Activated CD4-positive, alpha-beta T cell treated with anti-CD3 and anti-CD28 coated beads, Interleukin-2, amount 10 ng/mL, durations not matched to agents 7 days and 5 days (primary cell): ENCODE results near the gene ZSCAN21. TPM values are rescaled to one million over a fixed set of nuclear protein-coding genes. Genes with fewer than 3 reads are reported as not detected.
A peak's percentile ranks its signal among the peaks of the same experiment; 100 is the strongest.

Experiments used
- CTCF ChIA-PET: fragments of 350-600 bp; sonication (Branson Sonifier 250); formaldehyde crosslinking; loops from one replicate; lab custom pipeline; 2021; ENCODE audit warnings: antibody characterized with exemption; lab: Charles Lee
- POLR2A ChIA-PET: fragments of 350-600 bp; sonication (Branson Sonifier 250); formaldehyde crosslinking; loops from one replicate; lab custom pipeline; 2021; ENCODE audit warnings: antibody characterized with exemption; lab: Charles Lee
- DNase-seq: peaks from one replicate; pipeline ENCODE4 v3.0.0-alpha.2; 2020
- H3K27ac Mint-ChIP-seq: one replicate; pipeline ENCODE4 v1.8.0; 2021; ENCODE audit warnings: mild to moderate bottlenecking, moderate library complexity, mixed read lengths
- H3K27me3 Mint-ChIP-seq: one replicate; pipeline ENCODE4 v1.8.0; 2021; ENCODE audit warnings: mixed read lengths
- H3K36me3 Mint-ChIP-seq: one replicate; pipeline ENCODE4 v1.8.0; 2021; ENCODE audit warnings: low read depth, mixed read lengths
- H3K4me1 Mint-ChIP-seq: one replicate; pipeline ENCODE4 v1.8.0; 2021; ENCODE audit warnings: mixed read lengths
- H3K4me3 Mint-ChIP-seq: one replicate; pipeline ENCODE4 v1.8.0; 2021; ENCODE audit warnings: mild to moderate bottlenecking, moderate library complexity, mixed read lengths
- H3K9me3 Mint-ChIP-seq: one replicate; pipeline ENCODE4 v1.8.0; 2021; ENCODE audit warnings: mixed read lengths
- total RNA-seq, 2 experiments: library from RNA; stranded (reverse); gene quantifications; one replicate each; pipeline ENCODE4 v1.2.3, GENCODE V29; 2021

ZSCAN21 gene
- total RNA-seq, 2 experiments from 2014 or later = 6.6 to 9.1 TPM

GRCh38 chr7:100064162-100064561, 14.6 kb downstream of the ZSCAN21 start:
- ChIA-PET CTCF (interaction anchor here (1.1 to 1.3 kb wide), 4 partner anchors 8 to 28 kb away, joined by 3 to 4 read pairs (median 4); no protein-coding TSS in a partner anchor), POLR2A (no interaction called here)
- Mint-ChIP-seq H3K27me3 (no peaks in the 10 kb centered on the region), H3K9me3 (no peaks in the 10 kb centered on the region), H3K4me3 (no peak overlapping the region), H3K4me1 (no peaks in the 10 kb centered on the region), H3K36me3 (peaks cover 31% of the 10 kb centered on the region), H3K27ac (no peak overlapping the region)
- DNase-seq = no peak

- H3K36me3 Mint-ChIP-seq = peaks cover 41% of the 10 kb centered on the region
- H3K27ac Mint-ChIP-seq = no peak overlapping the region
- ChIA-PET POLR2A (no interaction called here), CTCF (interaction anchor here (0.7 kb wide), 1 partner anchor 12 kb away, joined by 3 read pairs; no protein-coding TSS in a partner anchor)
- peaks cover 10% of the 10 kb centered on the region for H3K9me3 Mint-ChIP-seq
- no peaks in the 10 kb centered on the region for H3K4me1 Mint-ChIP-seq
- no peak for DNase-seq
- H3K27me3 Mint-ChIP-seq = no peaks in the 10 kb centered on the region
- no peak overlapping the region for H3K4me3 Mint-ChIP-seq
Observed at GRCh38 chr7:100065452-100066186, 16.0 kb downstream of the ZSCAN21 start.

- no peaks in the 10 kb centered on the region for H3K4me1 Mint-ChIP-seq
- no peaks in the 10 kb centered on the region for H3K27me3 Mint-ChIP-seq
- no peak for DNase-seq
- peaks cover 24% of the 10 kb centered on the region for H3K9me3 Mint-ChIP-seq
- ChIA-PET POLR2A (no interaction called here), CTCF (interaction anchor here (0.6 to 1.1 kb wide), 2 partner anchors 9 to 115 kb away, joined by 4 to 5 read pairs; no protein-coding TSS in a partner anchor)
- no peak overlapping the region for H3K27ac Mint-ChIP-seq
- peaks cover 54% of the 10 kb centered on the region for H3K36me3 Mint-ChIP-seq
- no peak overlapping the region for H3K4me3 Mint-ChIP-seq
Observed at GRCh38 chr7:100066953-100067352, 17.4 kb downstream of the ZSCAN21 start.

GRCh38 chr7:100069991-100070390, 20.4 kb downstream of the ZSCAN21 start:
- ChIA-PET CTCF (interaction anchor here (1.3 kb wide), 1 partner anchor 62 kb away, joined by 4 read pairs; no protein-coding TSS in a partner anchor), POLR2A (no interaction called here)
- H3K4me1 Mint-ChIP-seq = no peaks in the 10 kb centered on the region
- DNase-seq = no peak
- no peak overlapping the region for H3K27ac Mint-ChIP-seq
- H3K36me3 Mint-ChIP-seq = peaks cover 72% of the 10 kb centered on the region
- H3K4me3 Mint-ChIP-seq = no peak overlapping the region
- H3K27me3 Mint-ChIP-seq = no peaks in the 10 kb centered on the region
- H3K9me3 Mint-ChIP-seq = peaks cover 41% of the 10 kb centered on the region

GRCh38 chr7:100071018-100071723, 21.6 kb downstream of the ZSCAN21 start:
- peaks cover 43% of the 10 kb centered on the region for H3K9me3 Mint-ChIP-seq
- H3K27me3 Mint-ChIP-seq = no peaks in the 10 kb centered on the region
- H3K4me3 Mint-ChIP-seq = no peak overlapping the region
- H3K36me3 Mint-ChIP-seq = peaks cover 77% of the 10 kb centered on the region
- H3K4me1 Mint-ChIP-seq = no peaks in the 10 kb centered on the region
- DNase-seq = no peak
- ChIA-PET CTCF (interaction anchor here (0.9 to 1.4 kb wide), 3 partner anchors 13 to 31 kb away, joined by 4 read pairs; partner anchors contain the start of gene AP4M1), POLR2A (no interaction called here)
- no peak overlapping the region for H3K27ac Mint-ChIP-seq

GRCh38 chr7:100072462-100072861, 22.9 kb downstream of the ZSCAN21 start:
- Mint-ChIP-seq H3K4me3 (no peak overlapping the region), H3K27ac (no peak overlapping the region), H3K36me3 (peaks cover 83% of the 10 kb centered on the region), H3K9me3 (peaks cover 45% of the 10 kb centered on the region), H3K4me1 (no peaks in the 10 kb centered on the region), H3K27me3 (no peaks in the 10 kb centered on the region)
- CTCF ChIA-PET = interaction anchor here (1.7 kb wide), 1 partner anchor 8 kb away, joined by 4 read pairs; no protein-coding TSS in a partner anchor
- no peak for DNase-seq
- POLR2A ChIA-PET = no interaction called here

- Mint-ChIP-seq H3K36me3 (peaks cover 78% of the 10 kb centered on the region), H3K27ac (no peak overlapping the region), H3K27me3 (no peaks in the 10 kb centered on the region), H3K4me3 (no peak overlapping the region), H3K9me3 (peaks cover 41% of the 10 kb centered on the region), H3K4me1 (peaks cover 8% of the 10 kb centered on the region)
- ChIA-PET CTCF (interaction anchor here (0.6 kb wide), 1 partner anchor 28 kb away, joined by 5 read pairs; no protein-coding TSS in a partner anchor), POLR2A (no interaction called here)
- DNase-seq = no peak
Observed at GRCh38 chr7:100074841-100075240, 25.3 kb downstream of the ZSCAN21 start.

DNA sequence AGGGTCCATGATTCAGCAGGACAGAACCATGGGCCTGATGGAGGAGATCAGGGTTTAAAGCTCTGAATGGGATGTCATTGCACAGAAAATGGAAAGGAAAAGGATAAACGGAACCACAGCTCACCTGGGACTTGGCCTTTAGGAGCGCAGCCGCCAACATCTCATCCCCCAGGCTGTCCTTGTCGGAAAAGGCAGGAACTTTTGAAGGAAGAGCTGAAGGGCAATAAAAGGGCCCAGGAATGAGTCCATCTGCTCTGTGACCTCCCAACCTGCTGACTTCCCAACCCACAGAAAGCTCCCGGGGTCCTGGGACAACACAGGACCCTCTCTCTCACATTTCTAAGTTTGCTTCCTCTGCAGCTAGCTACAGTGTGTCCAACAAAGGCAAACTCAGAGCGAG, 25.8 kb downstream of the ZSCAN21 start:
- Mint-ChIP-seq H3K36me3 (peaks cover 72% of the 10 kb centered on the region), H3K9me3 (peaks cover 37% of the 10 kb centered on the region), H3K4me3 (no peak overlapping the region), H3K27ac (no peak overlapping the region), H3K4me1 (peaks cover 12% of the 10 kb centered on the region), H3K27me3 (no peaks in the 10 kb centered on the region)
- no peak for DNase-seq
- ChIA-PET CTCF (interaction anchor here (0.6 to 0.9 kb wide), 6 partner anchors 8 to 600 kb away, joined by 3 to 6 read pairs (median 4); no protein-coding TSS in a partner anchor), POLR2A (no interaction called here)

GRCh38 chr7:100077205-100077604, 27.6 kb downstream of the ZSCAN21 start:
- Mint-ChIP-seq H3K4me1 (peaks cover 23% of the 10 kb centered on the region), H3K27me3 (no peaks in the 10 kb centered on the region), H3K36me3 (peaks cover 59% of the 10 kb centered on the region), H3K9me3 (peaks cover 19% of the 10 kb centered on the region), H3K27ac (no peak overlapping the region), H3K4me3 (no peak overlapping the region)
- no peak for DNase-seq
- ChIA-PET POLR2A (no interaction called here), CTCF (no interaction called here)

- Mint-ChIP-seq H3K4me3 (peak overlapping the region; percentile 17), H3K4me1 (peaks cover 31% of the 10 kb centered on the region), H3K9me3 (peaks cover 9% of the 10 kb centered on the region), H3K27ac (no peak overlapping the region), H3K36me3 (peaks cover 41% of the 10 kb centered on the region), H3K27me3 (no peaks in the 10 kb centered on the region)
- POLR2A ChIA-PET = no interaction called here
- CTCF ChIA-PET = interaction anchor here (0.6 to 1.2 kb wide), 3 partner anchors 44 to 702 kb away, joined by 3 to 5 read pairs (median 4); no protein-coding TSS in a partner anchor
- no peak for DNase-seq
Observed at GRCh38 chr7:100079024-100079560, 29.5 kb downstream of the ZSCAN21 start.

DNA sequence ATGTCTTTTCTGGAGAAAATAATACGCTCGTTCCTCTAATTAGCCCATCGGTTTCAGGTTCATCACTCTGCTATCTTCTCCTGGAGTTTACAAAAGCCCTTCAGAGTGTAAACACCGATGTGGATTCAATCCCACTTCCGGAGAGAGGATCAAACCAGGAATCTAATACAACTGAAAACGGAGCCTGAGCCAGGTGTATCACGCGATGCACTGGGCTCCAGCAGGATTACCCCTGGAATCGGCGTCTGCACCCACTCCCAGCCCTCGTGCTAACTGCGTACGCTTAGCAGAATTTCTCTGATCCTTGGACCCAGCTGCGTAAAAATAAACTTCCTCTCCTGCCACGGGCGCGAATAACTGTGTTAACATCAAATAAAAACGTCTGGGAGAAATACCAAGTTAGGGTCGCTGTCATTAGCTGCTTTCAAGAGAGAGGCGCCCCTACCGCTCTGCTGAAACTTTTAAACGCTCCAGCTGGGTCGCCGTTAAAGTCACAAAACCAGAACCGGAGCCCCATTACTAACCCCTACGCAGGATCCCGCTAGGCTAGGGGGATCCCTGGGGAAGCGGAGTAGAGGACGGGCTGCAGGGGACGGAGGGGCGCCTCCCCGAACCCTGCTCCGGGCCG, 31.4 kb downstream of the ZSCAN21 start:
- Mint-ChIP-seq H3K9me3 (peaks cover 2% of the 10 kb centered on the region), H3K4me1 (peaks cover 33% of the 10 kb centered on the region), H3K36me3 (peaks cover 22% of the 10 kb centered on the region), H3K27me3 (peaks cover 3% of the 10 kb centered on the region), H3K27ac (peak overlapping the region; percentile 83), H3K4me3 (peak overlapping the region; percentile 80)
- no peak for DNase-seq
- ChIA-PET POLR2A (no interaction called here), CTCF (interaction anchor here (0.6 to 0.8 kb wide), 4 partner anchors 9 to 592 kb away, joined by 3 to 4 read pairs (median 3); no protein-coding TSS in a partner anchor)

GRCh38 chr7:100081535-100082102, 32.0 kb downstream of the ZSCAN21 start, which contains the start of gene ZNF3:
TSS of gene ZNF3 (minus strand) at chr7:100081723. CDS start at chr7:100077357, 4,366 bp downstream.
- POLR2A ChIA-PET = no interaction called here
- H3K4me1 Mint-ChIP-seq = peaks cover 34% of the 10 kb centered on the region
- H3K27ac Mint-ChIP-seq = peak within 1 kb of the TSS; percentile 89
- H3K36me3 Mint-ChIP-seq = peaks cover 16% of the 10 kb centered on the region
- H3K4me3 Mint-ChIP-seq = peak within 1 kb of the TSS; percentile 80
- peaks cover 3% of the 10 kb centered on the region for H3K27me3 Mint-ChIP-seq
- DNase-seq = peak; percentile 98
- H3K9me3 Mint-ChIP-seq = peaks cover 2% of the 10 kb centered on the region
- CTCF ChIA-PET = interaction anchor here (0.8 to 1.2 kb wide), 10 partner anchors 9 to 175 kb away, joined by 3 to 7 read pairs (median 4); partner anchors contain the start of genes AP4M1, MBLAC1 and MCM7
